A549 (cell line): ENCODE results near the gene RAP2A.

Source experiments
- CHD4 ChIP-seq: fragments of 200-600 bp; sonication (generic); IDR thresholded peaks from 2 replicates; pipeline ENCODE4 v1.6.1; 2016; ENCODE audit warnings: antibody characterized with exemption, mild to moderate bottlenecking, borderline replicate concordance
- JUNB ChIP-seq: fragments of >200 bp; sonication (Bioruptor Twin); formaldehyde crosslinking; IDR thresholded peaks from 2 replicates; pipeline ENCODE4 v1.6.1; 2016

- no peak for TF ChIP-seq CHD4
- no peak for TF ChIP-seq JUNB
These were observed 30.6 kb downstream of the RAP2A start for GRCh38 chr13:97464561-97464960.
